Astrocyte (in vitro differentiated cells and primary cell): ENCODE measurements around the gene RHBDL3. TPM values are rescaled to one million over a fixed set of nuclear protein-coding genes. Genes with fewer than 3 reads are reported as not detected.
"Not testable (repeated sequence)": the region's sequence is repeated elsewhere in the genome, so short reads cannot be mapped to it uniquely, and the experiment has no call there.

Experiments
- DNase-seq: peaks from one replicate; pipeline ENCODE4 v3.0.0-alpha.2; 2010; ENCODE audit warnings: low read depth
- FAIRE-seq: peaks from 2 replicates; lab custom pipeline; 2011; peaks lifted over from hg19 to GRCh38; lab: Jason Lieb, UNC
- H2AFZ ChIP-seq: 2 replicates; pipeline ENCODE4 v1.6.0; 2012; ENCODE audit warnings: low read depth, low read length, inconsistent platforms
- H3K27ac ChIP-seq: 2 replicates; pipeline ENCODE4 v1.5.1; 2011; ENCODE audit warnings: low read depth, low read length, inconsistent platforms
- H3K27me3 ChIP-seq: 2 replicates; pipeline ENCODE4 v1.6.0; 2011; ENCODE audit warnings: low read length, inconsistent platforms; ENCODE audit not compliant: insufficient read depth
- H3K36me3 ChIP-seq: 2 replicates; pipeline ENCODE4 v1.5.1; 2011; ENCODE audit warnings: low read length, inconsistent platforms; ENCODE audit not compliant: insufficient read depth
- H3K4me1 ChIP-seq: 2 replicates; pipeline ENCODE4 v1.5.1; 2011; ENCODE audit warnings: low read length, inconsistent platforms; ENCODE audit not compliant: insufficient read depth
- H3K4me2 ChIP-seq: 2 replicates; pipeline ENCODE4 v1.6.0; 2012; ENCODE audit warnings: low read length, inconsistent platforms
- H3K4me3 ChIP-seq: 2 replicates; pipeline ENCODE4 v1.5.1; 2011; ENCODE audit warnings: low read depth, mild to moderate bottlenecking, low read length, inconsistent platforms; ENCODE audit not compliant: insufficient read depth
- H3K79me2 ChIP-seq: 2 replicates; pipeline ENCODE4 v1.6.0; 2012; ENCODE audit warnings: mild to moderate bottlenecking, low read length, inconsistent platforms; ENCODE audit not compliant: insufficient read depth
- H3K9ac ChIP-seq: 2 replicates; pipeline ENCODE4 v1.6.0; 2012; ENCODE audit warnings: mild to moderate bottlenecking, low read length, inconsistent platforms
- H3K9me3 ChIP-seq: 2 replicates; pipeline ENCODE4 v1.5.1; 2012; ENCODE audit warnings: low read depth, mild to moderate bottlenecking, low read length, inconsistent platforms; ENCODE audit not compliant: insufficient read depth
- H4K20me1 ChIP-seq: 2 replicates; pipeline ENCODE4 v1.6.0; 2012; ENCODE audit warnings: low read length, inconsistent platforms; ENCODE audit not compliant: insufficient read depth
- H3K27ac Mint-ChIP-seq: one replicate; pipeline ENCODE4 v1.8.0; 2021; ENCODE audit warnings: mild to moderate bottlenecking, mixed read lengths; ENCODE audit not compliant: unreplicated experiment
- H3K27me3 Mint-ChIP-seq: one replicate; pipeline ENCODE4 v1.8.0; 2021; ENCODE audit warnings: low read depth, mixed read lengths; ENCODE audit not compliant: unreplicated experiment
- H3K36me3 Mint-ChIP-seq: one replicate; pipeline ENCODE4 v1.8.0; 2021; ENCODE audit warnings: low read depth, mixed read lengths; ENCODE audit not compliant: unreplicated experiment
- H3K4me1 Mint-ChIP-seq: one replicate; pipeline ENCODE4 v1.8.0; 2021; ENCODE audit warnings: low read depth, mixed read lengths; ENCODE audit not compliant: unreplicated experiment
- H3K4me3 Mint-ChIP-seq: one replicate; pipeline ENCODE4 v1.8.0; 2021; ENCODE audit warnings: mild to moderate bottlenecking, moderate library complexity, mixed read lengths; ENCODE audit not compliant: unreplicated experiment
- H3K9me3 Mint-ChIP-seq: one replicate; pipeline ENCODE4 v1.8.0; 2021; ENCODE audit warnings: mild to moderate bottlenecking, mixed read lengths; ENCODE audit not compliant: unreplicated experiment
- CTCF ChIP-seq: IDR thresholded peaks from 2 replicates; pipeline ENCODE4 v1.5.1; 2011; ENCODE audit warnings: low read depth, mild to moderate bottlenecking, inconsistent platforms, low read length, moderate library complexity; ENCODE audit not compliant: insufficient read depth
- EZH2 ChIP-seq: IDR thresholded peaks from 2 replicates; pipeline ENCODE4 v1.6.1; 2012; ENCODE audit warnings: mild to moderate bottlenecking, low read length, inconsistent platforms; ENCODE audit not compliant: insufficient read depth
- total RNA-seq: library from RNA; stranded (reverse); gene quantifications from 2 replicates; pipeline ENCODE4 v1.2.1, GENCODE V29; 2021

RHBDL3 gene
- total RNA-seq, 1 donor from 2014 or later = 1.4 TPM

DNA sequence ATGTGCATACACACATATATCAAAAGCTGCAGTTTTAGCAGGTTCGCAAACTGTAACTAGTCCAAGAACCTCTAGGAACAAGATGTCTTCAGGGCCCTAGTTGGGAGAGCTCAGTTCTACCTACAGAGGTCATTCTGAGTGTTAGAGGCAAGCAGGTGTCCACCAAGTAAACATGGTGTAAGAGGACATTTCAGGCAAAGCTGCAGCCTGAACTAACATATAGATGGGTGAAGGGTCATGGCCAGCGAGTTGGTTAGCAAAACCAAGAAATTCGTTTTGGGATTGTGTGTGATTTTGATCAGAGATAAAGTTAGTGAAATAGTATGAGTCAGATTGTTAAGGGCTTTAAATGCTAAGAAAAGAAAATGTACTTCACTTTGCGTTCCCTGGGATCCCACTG is 51.7 kb downstream of the RHBDL3 start:
- no peak for FAIRE-seq
- no peaks in the 10 kb centered on the region for H3K9me3 Mint-ChIP-seq
- Histone ChIP-seq H3K4me3 (no peak overlapping the region), H4K20me1 (no peaks in the 10 kb centered on the region), H3K9me3 (no peaks in the 10 kb centered on the region), H3K4me2 (no peak overlapping the region), H2AFZ (no peak overlapping the region), H3K79me2 (no peaks in the 10 kb centered on the region), H3K9ac (no peak overlapping the region), H3K36me3 (no peaks in the 10 kb centered on the region), H3K27me3 (peaks cover 18% of the 10 kb centered on the region), H3K27ac (no peak overlapping the region), H3K4me1 (no peaks in the 10 kb centered on the region)
- no peak overlapping the region for H3K4me3 Mint-ChIP-seq
- DNase-seq = no peak
- no peak overlapping the region for H3K27ac Mint-ChIP-seq
- H3K4me1 Mint-ChIP-seq = no peaks in the 10 kb centered on the region
- TF ChIP-seq EZH2 (no peak), CTCF (no peak)
- H3K36me3 Mint-ChIP-seq = peaks cover under 1% of the 10 kb centered on the region
- H3K27me3 Mint-ChIP-seq = peaks cover 33% of the 10 kb centered on the region

DNA sequence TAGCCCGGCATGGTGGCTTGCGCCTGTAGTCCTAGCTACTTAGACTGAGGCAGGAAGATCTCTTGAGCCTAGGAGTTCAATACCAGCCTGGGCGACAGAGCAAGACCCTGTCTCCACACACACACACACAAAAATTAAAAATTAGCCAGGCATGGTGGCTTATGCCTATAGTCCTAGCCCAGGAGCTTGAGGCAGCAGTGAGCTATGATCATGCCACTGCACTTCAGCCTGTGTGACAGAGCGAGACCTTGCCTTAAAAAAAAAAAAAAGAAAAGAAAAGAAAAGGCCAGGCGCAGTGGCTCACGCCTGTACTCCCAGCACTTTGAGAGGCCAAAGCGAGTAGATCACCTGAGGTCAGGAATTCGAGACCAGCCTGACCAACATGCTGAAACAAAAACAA is 52.4 kb downstream of the RHBDL3 start:
- no peak for TF ChIP-seq EZH2
- TF ChIP-seq CTCF = no peak
- H3K4me3 Mint-ChIP-seq = no peak overlapping the region
- H3K79me2 ChIP-seq = no peaks in the 10 kb centered on the region
- no peaks in the 10 kb centered on the region for H3K4me1 Mint-ChIP-seq
- no peaks in the 10 kb centered on the region for H3K36me3 ChIP-seq
- no peaks in the 10 kb centered on the region for H3K9me3 ChIP-seq
- no peak overlapping the region for H2AFZ ChIP-seq
- H3K27ac ChIP-seq = no peak overlapping the region
- H3K4me3 ChIP-seq = no peak overlapping the region
- H3K36me3 Mint-ChIP-seq = peaks cover 2% of the 10 kb centered on the region
- no peak for DNase-seq
- no peak overlapping the region for H3K9ac ChIP-seq
- H3K27me3 ChIP-seq = peaks cover 18% of the 10 kb centered on the region
- H3K9me3 Mint-ChIP-seq = no peaks in the 10 kb centered on the region
- peaks cover 36% of the 10 kb centered on the region for H3K27me3 Mint-ChIP-seq
- H3K4me2 ChIP-seq = no peak overlapping the region
- no peaks in the 10 kb centered on the region for H3K4me1 ChIP-seq
- FAIRE-seq = no peak
- no peaks in the 10 kb centered on the region for H4K20me1 ChIP-seq
- H3K27ac Mint-ChIP-seq = no peak overlapping the region

- TF ChIP-seq EZH2 (no peak), CTCF (peak; percentile 93)
- no peaks in the 10 kb centered on the region for H3K9me3 Mint-ChIP-seq
- Histone ChIP-seq H2AFZ (no peak overlapping the region), H3K4me2 (no peak overlapping the region), H3K4me1 (no peaks in the 10 kb centered on the region), H3K9me3 (no peaks in the 10 kb centered on the region), H3K27ac (no peak overlapping the region), H3K36me3 (no peaks in the 10 kb centered on the region), H3K27me3 (peaks cover 16% of the 10 kb centered on the region), H3K9ac (no peak overlapping the region), H4K20me1 (no peaks in the 10 kb centered on the region), H3K4me3 (no peak overlapping the region), H3K79me2 (no peaks in the 10 kb centered on the region)
- H3K36me3 Mint-ChIP-seq = peaks cover 2% of the 10 kb centered on the region
- no peak overlapping the region for H3K27ac Mint-ChIP-seq
- DNase-seq (no peak), FAIRE-seq (no peak)
- no peaks in the 10 kb centered on the region for H3K4me1 Mint-ChIP-seq
- no peak overlapping the region for H3K4me3 Mint-ChIP-seq
- H3K27me3 Mint-ChIP-seq = peaks cover 33% of the 10 kb centered on the region
Measured at GRCh38 chr17:32319548-32319905, 53.9 kb downstream of the RHBDL3 start.

GRCh38 chr17:32320080-32320479 is 54.4 kb downstream of the RHBDL3 start:
- not testable (repeated sequence) for H3K36me3 Mint-ChIP-seq, H3K27ac ChIP-seq, H3K4me1 ChIP-seq, H4K20me1 ChIP-seq, DNase-seq, H3K4me2 ChIP-seq, H3K79me2 ChIP-seq, H3K4me1 Mint-ChIP-seq, H3K36me3 ChIP-seq, H3K9me3 ChIP-seq, H3K4me3 ChIP-seq, H2AFZ ChIP-seq, H3K9ac ChIP-seq, FAIRE-seq, H3K27ac Mint-ChIP-seq, H3K9me3 Mint-ChIP-seq, H3K4me3 Mint-ChIP-seq
- H3K27me3 Mint-ChIP-seq = peaks cover 28% of the 10 kb centered on the region
- H3K27me3 ChIP-seq = peaks cover 10% of the 10 kb centered on the region
